Measurements from ENCODE around the gene MAN1C1. TPM values are rescaled to one million over a fixed set of nuclear protein-coding genes. Genes with fewer than 3 reads are reported as not detected.
A peak's percentile ranks its signal among the peaks of the same experiment; 100 is the strongest.

The MAN1C1 gene
- total RNA-seq, 1 experiment from 2014 or later = 9.3 TPM

- Mint-ChIP-seq H3K27ac (peak overlapping the region in 2 of 3 experiments; percentile 61 to 91; a peak in 2 of 7 replicates), H3K9me3 (no peaks in the 10 kb centered on the region), H3K4me3 (no peak overlapping the region), H3K27me3 (ENCODE audit: low read depth) (peaks cover 6% of the 10 kb centered on the region), H3K36me3 (ENCODE audit: insufficient read depth in 1 of 3, low read depth in 3 of 3) (no peaks in the 10 kb centered on the region; a peak in 1 of 7 replicates), H3K4me1 (peaks cover 36 to 53% of the 10 kb centered on the region in 2 experiments)
- DNase-seq = no peak
- Histone ChIP-seq H2BK20ac (ENCODE audit: low read depth, low read length, poor library complexity, severe bottlenecking) (no peak overlapping the region), H2BK12ac (ENCODE audit: insufficient read length, low read depth, low read length) (no peak overlapping the region), H4K91ac (ENCODE audit: insufficient read length, low read depth, low read length) (no peak overlapping the region), H2AK5ac (ENCODE audit: insufficient read length, low read length) (no peak overlapping the region), H3K9me3 (ENCODE audit: control insufficient read depth, low read depth, low read length) (no peaks in the 10 kb centered on the region), H4K8ac (replicated peaks; ENCODE audit: insufficient read length, low read depth, low read length) (no peak overlapping the region), H3K14ac (ENCODE audit: insufficient read depth, low read length) (no peak overlapping the region), H3K4me2 (ENCODE audit: insufficient read depth, insufficient read length, low read length) (no peak overlapping the region), H4K20me1 (ENCODE audit: control insufficient read depth, insufficient read depth, insufficient read length) (peaks cover 3% of the 10 kb centered on the region), H4K5ac (ENCODE audit: insufficient read length, low read depth, low read length) (no peak overlapping the region), H3K4ac (ENCODE audit: low read depth, low read length) (no peak overlapping the region), H3K23me2 (ENCODE audit: insufficient read length, low read depth, low read length, poor library complexity, severe bottlenecking) (no peaks in the 10 kb centered on the region), H2AFZ (ENCODE audit: low read length) (no peak overlapping the region), H2BK15ac (ENCODE audit: low read depth, low read length) (no peak overlapping the region), H3K56ac (ENCODE audit: insufficient read length, low read depth, low read length) (no peak overlapping the region), H3T11ph (ENCODE audit: low read length) (no peak overlapping the region), H3K9ac (ENCODE audit: extremely low read depth, insufficient read length, low read length) (no peak overlapping the region), H3K27ac (ENCODE audit: insufficient read length, low read depth, low read length) (no peak overlapping the region), H3K23ac (ENCODE audit: insufficient read length, low read depth, low read length) (no peak overlapping the region), H3K79me2 (ENCODE audit: insufficient read depth, low read length) (no peaks in the 10 kb centered on the region), H3K18ac (ENCODE audit: insufficient read length, low read depth, low read length) (no peak overlapping the region), H3K4me1 (ENCODE audit: insufficient read depth, low read length) (no peaks in the 10 kb centered on the region), H3K79me1 (ENCODE audit: insufficient read depth, low read depth, low read length, poor library complexity, severe bottlenecking) (no peaks in the 10 kb centered on the region), H2BK120ac (ENCODE audit: low read depth, low read length, poor library complexity, severe bottlenecking) (no peak overlapping the region), H2BK5ac (ENCODE audit: insufficient read length, low read length) (no peak overlapping the region), H3K27me3 (ENCODE audit: insufficient read depth, low read length) (no peaks in the 10 kb centered on the region)
- TF ChIP-seq CTCF (conservative IDR thresholded peaks at IDR 0.05) = no peak
- no CpG with 5 or more reads among the region's 3 CpGs for WGBS (ENCODE audit: extremely low coverage, insufficient read length, low lambda C conversion rate)
Measured at GRCh38 chr1:25756215-25756614, 139.6 kb downstream of the MAN1C1 start.
